GM12878 (cell line): ENCODE results near the gene CREB5. TPM values are rescaled to one million over a fixed set of nuclear protein-coding genes. Genes with fewer than 3 reads are reported as not detected.

ENCODE experiments used
- ATAC-seq: fragments of 200-7000 bp; cut with Tn5 transposase; 3 replicates; pipeline ENCODE4 v1.9.1; 2020; ENCODE audit warnings: mild to moderate bottlenecking, moderate library complexity
- BruUV-seq: library from RNA; stranded (reverse); fragments of 400-500 nt; replicated peaks from 2 replicates; lab custom pipeline; 2021; lab: Mats Ljungman, UMichigan
- CTCF ChIA-PET: fragments of 300-600 bp; sonication (Branson Sonifier 250); formaldehyde crosslinking; extraction: SDS; loops from one replicate; lab custom pipeline; 2021; ENCODE audit warnings: inconsistent platforms; lab: Yijun Ruan, JAX
- POLR2A ChIA-PET: fragments of 350-600 bp; formaldehyde crosslinking; extraction: SDS; loops from one replicate; lab custom pipeline; 2021; ENCODE audit warnings: inconsistent platforms; lab: Charles Lee
- RAD21 ChIA-PET: fragments of 300-600 bp; sonication (Branson Sonifier 250); formaldehyde crosslinking; loops from one replicate; lab custom pipeline; 2023; ENCODE audit warnings: antibody characterized with exemption; ENCODE audit not compliant: unreplicated experiment; lab: Charles Lee
- SMC1A ChIA-PET: fragments of 300-600 bp; sonication (Branson Sonifier 250); formaldehyde crosslinking; loops from one replicate; lab custom pipeline; 2023; ENCODE audit not compliant: unreplicated experiment, uncharacterized antibody; lab: Charles Lee
- DNase-seq: peaks from one replicate; pipeline ENCODE4 v3.0.0-alpha.2; 2011; ENCODE audit warnings: low read depth, low spot score
- FAIRE-seq: peaks from 3 replicates; lab custom pipeline; 2011; peaks lifted over from hg19 to GRCh38; lab: Jason Lieb, UNC
- H2AFZ ChIP-seq: 2 replicates; pipeline ENCODE4 v1.6.0; 2011; ENCODE audit warnings: low read depth, low read length, control low read depth; ENCODE audit not compliant: control insufficient read depth
- H3K27ac ChIP-seq: 2 replicates; pipeline ENCODE4 v1.5.1; 2011; ENCODE audit warnings: control low read depth; ENCODE audit not compliant: control insufficient read depth, insufficient read depth
- H3K27me3 ChIP-seq, 2 experiments: replicated peaks in 1 of 2; 2 replicates each; pipeline versions ENCODE4 v1.6.0 to v1.6.1; 2011; ENCODE audit warnings: low read length in 1 of 2; ENCODE audit not compliant: control insufficient read depth in 2 of 2, insufficient read depth in 2 of 2
- H3K36me3 ChIP-seq, 2 experiments: 2 replicates each; pipeline ENCODE4 v1.5.1; 2011; ENCODE audit warnings: low read length in 1 of 2; ENCODE audit not compliant: control insufficient read depth in 2 of 2, insufficient read depth in 2 of 2
- H3K4me1 ChIP-seq: 2 replicates; pipeline ENCODE4 v1.6.1; 2011; ENCODE audit warnings: mild to moderate bottlenecking, low read length, moderate library complexity, mixed read lengths; ENCODE audit not compliant: control insufficient read depth, insufficient read depth
- H3K4me2 ChIP-seq: 2 replicates; pipeline ENCODE4 v1.6.0; 2011; ENCODE audit warnings: control low read depth; ENCODE audit not compliant: control insufficient read depth, insufficient read depth
- H3K4me3 ChIP-seq: fragments of 200-600 bp; sonication (generic); 2 replicates; pipeline ENCODE4 v1.5.1; 2016
- H3K79me2 ChIP-seq: 2 replicates; pipeline ENCODE4 v1.6.0; 2011; ENCODE audit warnings: low read length; ENCODE audit not compliant: control insufficient read depth, insufficient read depth
- H3K9ac ChIP-seq: 2 replicates; pipeline ENCODE4 v1.8.0; 2011; ENCODE audit warnings: low read length, control low read depth, mixed read lengths; ENCODE audit not compliant: control insufficient read depth, insufficient read depth
- H3K9me3 ChIP-seq: replicated peaks from 3 replicates; pipeline ENCODE4 v1.5.1; 2011; ENCODE audit warnings: mild to moderate bottlenecking, low read length; ENCODE audit not compliant: control insufficient read depth, insufficient read depth
- H4K20me1 ChIP-seq: 2 replicates; pipeline ENCODE4 v1.6.0; 2011; ENCODE audit not compliant: control insufficient read depth, insufficient read depth
- CHD4 ChIP-seq: fragments of 200-600 bp; sonication (generic); IDR thresholded peaks from 2 replicates; pipeline ENCODE4 v1.6.1; 2016; ENCODE audit warnings: mild to moderate bottlenecking
- JUNB ChIP-seq: IDR thresholded peaks from 2 replicates; pipeline ENCODE4 v1.6.1; 2016; ENCODE audit warnings: antibody characterized with exemption, mild to moderate bottlenecking
- RELA ChIP-seq: fragments of 450-650 bp; IDR thresholded peaks from 2 replicates; pipeline ENCODE4 v1.8.0; 2014; ENCODE audit warnings: borderline replicate concordance; ENCODE audit not compliant: partially characterized antibody
- TCF3 ChIP-seq: IDR thresholded peaks from 2 replicates; pipeline ENCODE4 v1.6.1; 2012; ENCODE audit warnings: low read depth, mild to moderate bottlenecking, low read length, borderline replicate concordance; ENCODE audit not compliant: insufficient read depth
- ZNF207 ChIP-seq: fragments of 450-650 bp; IDR thresholded peaks from 2 replicates; pipeline ENCODE4 v1.6.1; 2014; ENCODE audit warnings: antibody characterized with exemption, mild to moderate bottlenecking, borderline replicate concordance
- WGBS: methylation state at CpG from one replicate; pipeline ENCODE4 v1.1.6; 2016; ENCODE audit warnings: low lambda C conversion rate; ENCODE audit not compliant: insufficient replicate concordance, insufficient coverage; ENCODE audit errors: missing lambda C conversion rate; 5-methylcytosine and 5-hydroxymethylcytosine counted together
- in situ Hi-C: fragments of 300-500 bp; cut with MboI; formaldehyde crosslinking; loops from 9 replicates; pipeline ENCODE4 v1.14.3; 2018; ENCODE audit warnings: mixed read lengths
- intact Hi-C: fragments of 100-400 bp; cut with micrococcal nuclease; formaldehyde crosslinking; loops from one replicate; pipeline ENCODE4 v1.14.2; 2022; ENCODE audit not compliant: unreplicated experiment
- polyA plus RNA-seq, 11 experiments: library from polyadenylated mRNA; depleted of rRNA in 4 of 11; unstranded in 6 of 11; stranded (reverse) in 5 of 11; fragments of >200 nt; fragmentation: Nextera tagmentation in 4 of 11; fragmentation: Illumina TruSeq in 1 of 11; extraction: Ambion mirVana in 4 of 11; extraction: Trizol in 1 of 11; gene quantifications; 1 replicate in 1 of 11; 2 replicates in 10 of 11; pipeline versions ENCODE4 v1.2.1 to v1.2.3, GENCODE V29; 2011 to 2016; ENCODE audit warnings: inconsistent platforms in 2 of 11, missing spikeins in 2 of 11, low read depth in 1 of 11
- total RNA-seq, 4 experiments: library from RNA; depleted of rRNA in 3 of 4; stranded (reverse); fragments of >200 nt in 3 of 4; fragmentation: Illumina TruSeq in 1 of 4; extraction: Trizol in 1 of 4; gene quantifications; 2 replicates each; pipeline versions ENCODE4 v1.2.1 to v1.2.3, GENCODE V29; 2013 to 2021
- TF ChIP-seq, protein P1 (sequence below): IDR thresholded peaks from 2 replicates; pipeline ENCODE4 v1.6.1; 2012; ENCODE audit warnings: low read length, inconsistent platforms
- TF ChIP-seq, protein P2 (sequence below): IDR thresholded peaks from 2 replicates; pipeline ENCODE4 v1.6.1; 2011; ENCODE audit warnings: mild to moderate bottlenecking, low read depth, low read length, moderate library complexity; ENCODE audit not compliant: insufficient replicate concordance
- TF ChIP-seq, protein P3 (sequence below): fragments of 450-650 bp; IDR thresholded peaks from 2 replicates; pipeline ENCODE4 v1.6.1; 2017; ENCODE audit warnings: mild to moderate bottlenecking, moderate library complexity
- TF ChIP-seq, protein P4 (sequence below): IDR thresholded peaks from 2 replicates; pipeline ENCODE4 v1.6.1; 2012; ENCODE audit warnings: improper control_type of control experiment, low read depth, low read length; ENCODE audit not compliant: insufficient replicate concordance

CREB5 gene
- total and polyA plus RNA-seq, 10 of the 15 experiments (the other 5 are each of a cell fraction or from before 2014, with no cell fraction given) = 12.9 to 74.1 (median 53.0) TPM

DNA sequence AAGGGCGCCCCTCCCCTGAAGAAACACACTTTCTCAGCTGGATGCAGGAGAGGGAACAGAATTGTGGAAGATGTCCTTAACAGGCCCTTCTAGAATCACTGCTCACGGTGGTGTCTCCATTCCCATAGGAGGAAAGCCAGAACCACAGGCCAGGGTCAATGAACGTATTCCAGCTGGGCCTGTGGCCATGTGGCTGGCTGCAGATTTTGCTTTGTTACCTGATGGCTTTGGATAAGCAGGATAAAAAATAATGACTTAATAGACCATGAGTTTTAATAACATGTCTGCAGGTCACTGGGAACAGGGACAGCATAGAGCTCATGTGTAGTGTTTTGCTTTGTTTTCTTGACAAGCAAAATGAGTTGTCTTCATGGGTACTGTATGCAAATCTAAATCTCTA lies 335.5 kb downstream of the CREB5 start:
- Histone ChIP-seq H3K27me3 (no peaks in the 10 kb centered on the region), H3K27ac (no peak overlapping the region), H3K36me3 (peaks cover 0 to 7% of the 10 kb centered on the region in 2 experiments; a peak in 2 of 4 replicates), H3K4me2 (no peak overlapping the region), H4K20me1 (no peaks in the 10 kb centered on the region), H3K79me2 (no peaks in the 10 kb centered on the region), H3K9ac (no peak overlapping the region), H3K4me3 (no peak overlapping the region), H3K4me1 (no peaks in the 10 kb centered on the region), H3K9me3 (no peaks in the 10 kb centered on the region), H2AFZ (no peak overlapping the region)
- no TSS peak for BruUV-seq
- POLR2A ChIA-PET = no interaction called here
- SMC1A ChIA-PET = interaction anchor here (0.9 to 2.2 kb wide), 6 partner anchors 9 to 360 kb away, joined by 3 to 12 read pairs (median 4); no protein-coding TSS in a partner anchor
- DNase-seq (no peak), FAIRE-seq (no peak), ATAC-seq (no peak; the same call in 2 of the 3 replicates)
- RAD21 ChIA-PET = interaction anchor here (1.0 kb wide), 1 partner anchor 69 kb away, joined by 3 read pairs; no protein-coding TSS in a partner anchor
- intact Hi-C loops = no loop called here
- 61% methylated on average over 3 of the region's 3 CpGs for WGBS
- CTCF ChIA-PET = interaction anchor here (0.7 to 3.2 kb wide), 5 partner anchors 10 to 376 kb away, joined by 3 to 23 read pairs (median 3); no protein-coding TSS in a partner anchor
- in situ Hi-C loops = no loop called here
- no peak for TF ChIP-seq CHD4
- no peak for TF ChIP-seq ZNF207
- TF ChIP-seq, protein P1, sequence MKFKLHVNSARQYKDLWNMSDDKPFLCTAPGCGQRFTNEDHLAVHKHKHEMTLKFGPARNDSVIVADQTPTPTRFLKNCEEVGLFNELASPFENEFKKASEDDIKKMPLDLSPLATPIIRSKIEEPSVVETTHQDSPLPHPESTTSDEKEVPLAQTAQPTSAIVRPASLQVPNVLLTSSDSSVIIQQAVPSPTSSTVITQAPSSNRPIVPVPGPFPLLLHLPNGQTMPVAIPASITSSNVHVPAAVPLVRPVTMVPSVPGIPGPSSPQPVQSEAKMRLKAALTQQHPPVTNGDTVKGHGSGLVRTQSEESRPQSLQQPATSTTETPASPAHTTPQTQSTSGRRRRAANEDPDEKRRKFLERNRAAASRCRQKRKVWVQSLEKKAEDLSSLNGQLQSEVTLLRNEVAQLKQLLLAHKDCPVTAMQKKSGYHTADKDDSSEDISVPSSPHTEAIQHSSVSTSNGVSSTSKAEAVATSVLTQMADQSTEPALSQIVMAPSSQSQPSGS = no peak
- TF ChIP-seq, protein P2, sequence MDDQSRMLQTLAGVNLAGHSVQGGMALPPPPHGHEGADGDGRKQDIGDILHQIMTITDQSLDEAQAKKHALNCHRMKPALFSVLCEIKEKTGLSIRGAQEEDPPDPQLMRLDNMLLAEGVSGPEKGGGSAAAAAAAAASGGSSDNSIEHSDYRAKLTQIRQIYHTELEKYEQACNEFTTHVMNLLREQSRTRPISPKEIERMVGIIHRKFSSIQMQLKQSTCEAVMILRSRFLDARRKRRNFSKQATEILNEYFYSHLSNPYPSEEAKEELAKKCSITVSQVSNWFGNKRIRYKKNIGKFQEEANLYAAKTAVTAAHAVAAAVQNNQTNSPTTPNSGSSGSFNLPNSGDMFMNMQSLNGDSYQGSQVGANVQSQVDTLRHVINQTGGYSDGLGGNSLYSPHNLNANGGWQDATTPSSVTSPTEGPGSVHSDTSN = no peak
- no peak for TF ChIP-seq RELA
- TF ChIP-seq, protein P3, sequence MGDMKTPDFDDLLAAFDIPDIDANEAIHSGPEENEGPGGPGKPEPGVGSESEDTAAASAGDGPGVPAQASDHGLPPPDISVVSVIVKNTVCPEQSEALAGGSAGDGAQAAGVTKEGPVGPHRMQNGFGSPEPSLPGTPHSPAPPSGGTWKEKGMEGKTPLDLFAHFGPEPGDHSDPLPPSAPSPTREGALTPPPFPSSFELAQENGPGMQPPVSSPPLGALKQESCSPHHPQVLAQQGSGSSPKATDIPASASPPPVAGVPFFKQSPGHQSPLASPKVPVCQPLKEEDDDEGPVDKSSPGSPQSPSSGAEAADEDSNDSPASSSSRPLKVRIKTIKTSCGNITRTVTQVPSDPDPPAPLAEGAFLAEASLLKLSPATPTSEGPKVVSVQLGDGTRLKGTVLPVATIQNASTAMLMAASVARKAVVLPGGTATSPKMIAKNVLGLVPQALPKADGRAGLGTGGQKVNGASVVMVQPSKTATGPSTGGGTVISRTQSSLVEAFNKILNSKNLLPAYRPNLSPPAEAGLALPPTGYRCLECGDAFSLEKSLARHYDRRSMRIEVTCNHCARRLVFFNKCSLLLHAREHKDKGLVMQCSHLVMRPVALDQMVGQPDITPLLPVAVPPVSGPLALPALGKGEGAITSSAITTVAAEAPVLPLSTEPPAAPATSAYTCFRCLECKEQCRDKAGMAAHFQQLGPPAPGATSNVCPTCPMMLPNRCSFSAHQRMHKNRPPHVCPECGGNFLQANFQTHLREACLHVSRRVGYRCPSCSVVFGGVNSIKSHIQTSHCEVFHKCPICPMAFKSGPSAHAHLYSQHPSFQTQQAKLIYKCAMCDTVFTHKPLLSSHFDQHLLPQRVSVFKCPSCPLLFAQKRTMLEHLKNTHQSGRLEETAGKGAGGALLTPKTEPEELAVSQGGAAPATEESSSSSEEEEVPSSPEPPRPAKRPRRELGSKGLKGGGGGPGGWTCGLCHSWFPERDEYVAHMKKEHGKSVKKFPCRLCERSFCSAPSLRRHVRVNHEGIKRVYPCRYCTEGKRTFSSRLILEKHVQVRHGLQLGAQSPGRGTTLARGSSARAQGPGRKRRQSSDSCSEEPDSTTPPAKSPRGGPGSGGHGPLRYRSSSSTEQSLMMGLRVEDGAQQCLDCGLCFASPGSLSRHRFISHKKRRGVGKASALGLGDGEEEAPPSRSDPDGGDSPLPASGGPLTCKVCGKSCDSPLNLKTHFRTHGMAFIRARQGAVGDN = no peak
- no peak for TF ChIP-seq TCF3
- no peak for TF ChIP-seq JUNB
- TF ChIP-seq, protein P4, sequence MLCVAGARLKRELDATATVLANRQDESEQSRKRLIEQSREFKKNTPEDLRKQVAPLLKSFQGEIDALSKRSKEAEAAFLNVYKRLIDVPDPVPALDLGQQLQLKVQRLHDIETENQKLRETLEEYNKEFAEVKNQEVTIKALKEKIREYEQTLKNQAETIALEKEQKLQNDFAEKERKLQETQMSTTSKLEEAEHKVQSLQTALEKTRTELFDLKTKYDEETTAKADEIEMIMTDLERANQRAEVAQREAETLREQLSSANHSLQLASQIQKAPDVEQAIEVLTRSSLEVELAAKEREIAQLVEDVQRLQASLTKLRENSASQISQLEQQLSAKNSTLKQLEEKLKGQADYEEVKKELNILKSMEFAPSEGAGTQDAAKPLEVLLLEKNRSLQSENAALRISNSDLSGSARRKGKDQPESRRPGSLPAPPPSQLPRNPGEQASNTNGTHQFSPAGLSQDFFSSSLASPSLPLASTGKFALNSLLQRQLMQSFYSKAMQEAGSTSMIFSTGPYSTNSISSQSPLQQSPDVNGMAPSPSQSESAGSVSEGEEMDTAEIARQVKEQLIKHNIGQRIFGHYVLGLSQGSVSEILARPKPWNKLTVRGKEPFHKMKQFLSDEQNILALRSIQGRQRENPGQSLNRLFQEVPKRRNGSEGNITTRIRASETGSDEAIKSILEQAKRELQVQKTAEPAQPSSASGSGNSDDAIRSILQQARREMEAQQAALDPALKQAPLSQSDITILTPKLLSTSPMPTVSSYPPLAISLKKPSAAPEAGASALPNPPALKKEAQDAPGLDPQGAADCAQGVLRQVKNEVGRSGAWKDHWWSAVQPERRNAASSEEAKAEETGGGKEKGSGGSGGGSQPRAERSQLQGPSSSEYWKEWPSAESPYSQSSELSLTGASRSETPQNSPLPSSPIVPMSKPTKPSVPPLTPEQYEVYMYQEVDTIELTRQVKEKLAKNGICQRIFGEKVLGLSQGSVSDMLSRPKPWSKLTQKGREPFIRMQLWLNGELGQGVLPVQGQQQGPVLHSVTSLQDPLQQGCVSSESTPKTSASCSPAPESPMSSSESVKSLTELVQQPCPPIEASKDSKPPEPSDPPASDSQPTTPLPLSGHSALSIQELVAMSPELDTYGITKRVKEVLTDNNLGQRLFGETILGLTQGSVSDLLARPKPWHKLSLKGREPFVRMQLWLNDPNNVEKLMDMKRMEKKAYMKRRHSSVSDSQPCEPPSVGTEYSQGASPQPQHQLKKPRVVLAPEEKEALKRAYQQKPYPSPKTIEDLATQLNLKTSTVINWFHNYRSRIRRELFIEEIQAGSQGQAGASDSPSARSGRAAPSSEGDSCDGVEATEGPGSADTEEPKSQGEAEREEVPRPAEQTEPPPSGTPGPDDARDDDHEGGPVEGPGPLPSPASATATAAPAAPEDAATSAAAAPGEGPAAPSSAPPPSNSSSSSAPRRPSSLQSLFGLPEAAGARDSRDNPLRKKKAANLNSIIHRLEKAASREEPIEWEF = no peak
